Sigmoid colon (tissue), 7 donors: ENCODE data around the gene KLF5. TPM values are rescaled to one million over a fixed set of nuclear protein-coding genes. Genes with fewer than 3 reads are reported as not detected.

Source experiments
- polyA plus RNA-seq, 3 donors: library from polyadenylated mRNA; stranded (reverse); fragments of 200-250 nt; gene quantifications; one replicate each; pipeline ENCODE4 v1.2.3, GENCODE V29; 2013
- small RNA-seq, 3 donors: library from RNA; depleted of rRNA; stranded (forward); fragments of <200 nt; gene quantifications; one replicate each; pipeline ENCODE3, GENCODE V24; 2016
- total RNA-seq, 4 donors: library from RNA; depleted of rRNA; stranded (reverse); fragments of >200 nt; gene quantifications; one replicate each; pipeline ENCODE4 v1.1.0, GENCODE V29; 2016
- donor health status: healthy with polysubstance abuse.
- donor health status: Bipolar disorder and iron deficiency.
- donor health status: healthy.

KLF5 gene
- total and polyA plus RNA-seq, 7 donors = 2.3 to 169 (median 3.6) TPM

Small RNA genes lying within 50 kb of the gene (small RNA-seq; reads per million reads assigned to genes)
- 0 reads per million in 3 donors for gene RNU6-66P
